Raji (cell line): Measurements from ENCODE around the gene MT1E.

Experiments used
- POLR2A ChIP-seq: IDR thresholded peaks from 2 replicates; pipeline ENCODE4 v1.6.1; 2011; ENCODE audit warnings: low read depth, low read length, control low read depth; ENCODE audit not compliant: insufficient read depth

The MT1E gene

DNA sequence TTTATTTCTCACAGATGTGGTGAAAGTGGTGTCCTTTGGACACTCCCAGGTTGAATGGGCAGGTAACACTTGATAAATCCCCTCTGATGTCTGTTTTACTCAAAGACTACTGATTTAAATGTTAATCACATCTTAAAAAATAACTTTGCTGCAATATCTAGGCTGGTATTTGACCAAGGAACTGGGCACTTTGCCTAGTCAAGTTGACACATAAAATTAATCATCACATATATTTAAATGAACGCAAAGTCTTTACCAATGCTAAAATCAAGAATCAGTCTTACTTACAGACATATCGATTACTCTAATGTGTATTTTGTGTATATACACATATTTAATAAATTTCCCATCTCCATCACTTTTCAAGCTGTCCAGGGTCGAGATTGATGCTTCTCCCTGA, 10.2 kb upstream of the MT1E start:
- TF ChIP-seq POLR2A, result no peak

DNA sequence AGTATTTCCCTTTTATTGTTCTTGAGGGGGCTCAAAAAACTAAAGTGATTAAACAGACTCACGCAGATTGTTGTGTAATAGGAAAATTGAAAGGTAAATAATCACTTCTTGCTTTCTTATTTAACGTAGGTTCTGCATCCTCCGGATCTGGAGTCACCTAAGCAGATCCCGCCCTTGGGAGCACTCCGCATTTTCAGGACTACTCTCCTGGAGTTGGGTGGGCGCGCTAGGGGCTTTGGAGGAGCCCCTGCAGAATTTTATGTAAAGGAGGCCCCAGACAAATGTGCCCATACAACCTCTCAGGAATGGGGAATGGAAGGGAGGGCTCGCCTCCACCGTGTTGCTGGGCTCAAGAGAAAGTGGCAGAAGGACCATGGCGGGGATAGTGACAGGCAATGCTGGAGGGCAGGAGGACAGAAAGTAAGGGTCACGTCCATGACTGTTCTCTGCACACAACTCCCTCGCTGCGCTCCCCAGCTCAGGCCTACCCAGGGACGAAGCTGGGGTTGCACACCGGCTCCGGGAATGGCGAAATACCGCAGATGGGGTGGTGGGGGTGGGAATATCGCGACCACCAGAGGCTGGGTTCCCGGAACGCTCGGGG, 8.9 kb upstream of the MT1E start:
- TF ChIP-seq POLR2A, result no peak

DNA sequence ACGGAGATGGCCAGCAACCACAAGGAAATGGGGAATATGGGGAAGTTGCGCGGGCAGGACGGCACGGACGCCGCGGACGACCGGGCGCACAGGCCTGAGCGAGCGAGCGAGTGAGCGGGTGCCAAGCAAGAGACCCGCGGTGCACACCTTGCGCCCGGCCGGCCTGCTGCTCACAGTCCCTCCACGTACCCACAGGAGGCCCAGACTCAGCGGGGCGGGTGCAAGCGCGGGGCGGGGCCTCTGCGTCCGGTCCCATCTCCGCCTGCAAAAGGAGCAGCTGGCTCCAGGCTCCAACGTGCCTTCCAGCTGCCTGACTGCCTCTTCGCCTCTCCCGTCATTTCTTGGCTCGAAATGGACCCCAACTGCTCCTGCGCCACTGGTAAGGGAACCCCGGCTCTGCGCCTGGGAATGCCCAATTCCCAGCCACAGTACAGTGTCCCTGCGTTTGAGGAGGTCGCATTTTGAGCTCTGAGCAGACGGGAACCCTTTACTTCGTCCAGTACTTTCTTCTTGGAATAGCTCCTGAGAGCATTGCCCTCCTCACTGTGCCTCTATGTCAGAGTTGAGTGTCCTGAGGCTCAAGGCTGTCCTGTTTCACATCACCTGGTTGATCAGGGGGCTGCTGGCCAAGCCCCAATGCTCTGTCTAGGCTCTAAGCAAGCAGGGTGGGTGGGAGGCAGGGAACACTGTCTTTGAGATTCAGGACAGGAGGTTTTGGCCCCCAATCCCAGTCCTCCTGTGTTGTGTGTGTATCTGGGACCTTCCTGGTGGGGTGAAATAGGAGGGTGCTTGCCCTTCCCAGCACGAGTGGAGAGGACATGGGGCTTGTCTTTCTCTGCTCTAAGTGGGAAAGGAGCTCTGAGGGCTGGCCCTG, 8.1 kb upstream of the MT1E start:
- no peak for TF ChIP-seq POLR2A

GRCh38 chr16:56618138-56618537, 7.4 kb upstream of the MT1E start:
- no peak for TF ChIP-seq POLR2A

DNA sequence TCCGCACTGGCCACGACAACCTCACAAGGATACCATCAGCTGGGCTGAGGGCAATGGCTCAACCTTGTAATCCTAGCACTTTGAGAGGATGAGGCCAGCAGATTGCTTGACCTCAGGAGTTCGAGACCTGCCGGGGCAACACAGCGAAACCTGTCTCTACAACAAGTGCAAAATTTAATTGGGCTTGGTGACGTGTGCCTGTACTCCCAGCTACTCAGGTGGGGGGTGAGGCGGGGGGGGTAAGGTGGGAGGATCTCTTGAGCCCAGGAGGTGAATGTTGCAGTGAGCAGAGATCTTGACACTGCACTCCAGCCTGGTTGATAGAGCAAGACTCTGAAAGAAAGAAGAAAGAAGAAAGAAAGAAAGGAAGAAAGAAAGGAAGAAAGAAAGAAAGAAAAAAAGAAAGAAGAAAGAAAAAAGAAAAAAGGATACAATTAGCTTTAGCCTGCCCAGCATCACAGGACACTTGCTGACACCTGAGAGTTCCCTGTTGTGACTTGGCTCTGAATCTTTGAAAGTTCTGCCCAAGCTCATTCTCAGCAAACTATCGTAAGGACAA, 5.2 kb upstream of the MT1E start:
- no peak for TF ChIP-seq POLR2A

DNA sequence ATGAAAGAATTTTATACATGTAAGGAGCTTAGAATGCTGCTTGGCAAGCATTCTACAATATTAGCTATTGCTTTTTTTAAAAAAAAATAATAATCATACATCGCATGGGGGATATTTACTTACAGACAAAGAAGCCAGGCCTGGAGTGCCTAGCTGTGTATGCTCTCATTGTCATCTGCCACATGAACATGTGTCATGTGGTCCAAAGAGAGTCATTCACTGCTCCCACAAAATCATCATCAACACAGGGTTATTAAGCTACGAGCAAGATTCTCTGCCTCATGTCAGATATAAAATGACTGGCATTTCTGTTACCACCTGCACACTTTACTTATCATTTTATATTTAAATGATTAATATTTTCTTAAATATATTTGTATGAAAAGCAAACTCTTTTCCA, 1.9 kb upstream of the MT1E start:
- no peak for TF ChIP-seq POLR2A

- TF ChIP-seq POLR2A, result no peak
Observed at GRCh38 chr16:56625943-56626654, 518 bp downstream of the MT1E start.

DNA sequence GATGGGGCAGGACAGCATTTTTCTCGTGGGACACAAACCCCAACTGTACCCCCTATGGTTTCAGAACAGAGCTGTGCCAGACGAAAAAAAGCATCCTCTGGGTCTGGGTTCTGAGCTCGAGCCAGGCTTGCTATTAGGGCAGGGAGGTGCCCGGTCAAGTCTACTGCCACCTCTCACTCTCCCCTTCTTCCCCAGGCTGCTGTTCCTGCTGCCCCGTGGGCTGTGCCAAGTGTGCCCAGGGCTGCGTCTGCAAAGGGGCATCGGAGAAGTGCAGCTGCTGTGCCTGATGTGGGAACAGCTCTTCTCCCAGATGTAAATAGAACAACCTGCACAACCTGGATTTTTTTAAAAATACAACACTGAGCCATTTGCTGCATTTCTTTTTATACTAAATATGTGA, 1.1 kb downstream of the MT1E start:
- TF ChIP-seq POLR2A, result no peak

GRCh38 chr16:56628486-56629350, 3.1 kb downstream of the MT1E start:
- no peak for TF ChIP-seq POLR2A

DNA sequence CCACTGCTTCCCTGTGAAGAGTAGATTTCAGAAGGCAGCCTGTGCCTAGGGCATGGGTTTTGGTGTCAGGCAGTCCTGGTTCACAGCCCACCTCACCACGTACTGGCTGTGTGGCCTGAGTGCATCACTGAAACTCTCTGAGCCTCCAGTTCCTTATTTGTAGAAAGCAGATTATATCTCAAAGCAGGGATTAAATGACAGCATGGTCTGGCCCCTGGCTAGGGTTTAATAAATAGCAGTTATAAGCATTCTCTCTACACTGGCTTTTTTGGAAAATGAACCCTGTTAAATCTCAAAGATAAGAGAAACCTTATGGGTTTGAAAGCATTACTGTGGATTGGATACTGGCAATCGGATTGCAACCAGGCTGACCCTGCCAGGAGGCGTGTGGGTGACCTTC, 4.0 kb downstream of the MT1E start:
- TF ChIP-seq POLR2A, result no peak

DNA sequence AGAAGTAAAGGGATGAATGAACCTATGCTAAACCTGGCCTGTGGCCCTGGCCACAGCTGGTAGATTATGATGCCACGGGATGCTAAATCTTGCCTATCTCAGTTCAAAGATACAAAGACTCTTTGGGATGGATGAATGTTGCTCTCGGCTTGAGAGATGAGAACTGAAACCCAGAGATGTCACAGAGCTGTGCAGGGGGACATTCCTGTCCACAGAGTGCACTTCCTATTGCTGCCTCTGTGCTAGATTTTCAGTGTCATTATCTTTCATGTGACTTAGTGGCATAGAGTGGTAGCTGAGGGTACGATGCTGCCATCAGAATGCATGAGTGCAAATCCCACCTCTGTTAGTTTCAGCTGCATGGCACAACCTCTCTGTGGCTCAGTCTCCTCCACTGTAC, 4.6 kb downstream of the MT1E start:
- no peak for TF ChIP-seq POLR2A

DNA sequence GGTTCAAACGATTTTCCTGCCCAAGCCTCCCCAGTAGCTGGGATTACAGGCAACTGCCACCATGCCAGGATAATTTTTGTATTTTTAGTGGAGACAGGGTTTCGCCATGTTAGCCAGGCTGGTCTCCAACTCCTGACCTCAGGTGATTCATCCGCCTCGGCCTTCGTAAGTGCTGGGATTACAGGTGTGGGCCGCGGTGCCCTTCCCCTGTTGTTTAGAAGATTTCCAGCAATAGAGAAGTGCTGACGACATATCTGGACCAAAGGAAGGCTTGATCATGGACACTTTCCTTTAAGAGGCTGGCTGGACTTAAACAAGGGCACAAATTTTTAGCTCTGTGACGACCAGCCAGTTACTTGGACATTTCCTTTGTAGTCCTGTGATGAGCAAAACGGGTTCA, 5.6 kb downstream of the MT1E start:
- no peak for TF ChIP-seq POLR2A

DNA sequence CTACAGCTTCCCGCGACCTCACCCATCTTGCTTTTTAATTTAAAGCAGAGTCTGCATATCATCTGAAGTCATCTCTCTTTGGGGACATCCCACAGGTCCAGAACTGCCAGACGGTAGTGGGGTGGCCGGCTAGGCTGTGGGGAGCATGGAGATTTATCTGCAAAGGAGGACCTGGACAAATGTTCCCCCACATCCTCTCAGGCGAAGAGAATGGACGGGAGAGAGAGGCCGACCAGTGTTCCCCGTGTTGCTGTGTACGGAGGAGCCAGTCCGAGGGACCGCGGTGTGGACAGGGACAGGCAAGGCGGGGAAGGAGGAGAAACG, 6.2 kb downstream of the MT1E start:
- no peak for TF ChIP-seq POLR2A

GRCh38 chr16:56632156-56632847, 6.7 kb downstream of the MT1E start, which contains the start of gene MT1M:
Gene MT1M, plus strand, starts transcription at chr16:56632659. Its CDS starts 73 bp downstream, at chr16:56632732.
- TF ChIP-seq POLR2A, result no peak
